GM12878 (cell line): ENCODE measurements around the gene TBC1D22B. TPM values are rescaled to one million over a fixed set of nuclear protein-coding genes. Genes with fewer than 3 reads are reported as not detected.

Experiments used
- BCL11A ChIP-seq: IDR thresholded peaks from 2 replicates; pipeline ENCODE4 v1.6.1; 2011; ENCODE audit warnings: low read depth, low read length
- EED ChIP-seq: sonication (generic); IDR thresholded peaks from 2 replicates; pipeline ENCODE4 v1.6.1; 2016; ENCODE audit warnings: antibody characterized with exemption, low read depth
- POLR2AphosphoS5 ChIP-seq: IDR thresholded peaks from 2 replicates; pipeline ENCODE4 v1.6.1; 2011; ENCODE audit warnings: mild to moderate bottlenecking, low read length, inconsistent platforms
- TBL1XR1 ChIP-seq: IDR thresholded peaks from 2 replicates; pipeline ENCODE4 v1.6.1; 2012; ENCODE audit warnings: low read depth, low read length, improper control_type of control experiment
- polyA plus RNA-seq, 11 experiments: library from polyadenylated mRNA; depleted of rRNA in 4 of 11; unstranded in 6 of 11; stranded (reverse) in 5 of 11; fragments of >200 nt; fragmentation: Nextera tagmentation in 4 of 11; fragmentation: Illumina TruSeq in 1 of 11; extraction: Ambion mirVana in 4 of 11; extraction: Trizol in 1 of 11; gene quantifications; 1 replicate in 1 of 11; 2 replicates in 10 of 11; pipeline versions ENCODE4 v1.2.1 to v1.2.3, GENCODE V29; 2011 to 2016; ENCODE audit warnings: inconsistent platforms in 2 of 11, missing spikeins in 2 of 11, low read depth in 1 of 11
- total RNA-seq, 4 experiments: library from RNA; depleted of rRNA in 3 of 4; stranded (reverse); fragments of >200 nt in 3 of 4; fragmentation: Illumina TruSeq in 1 of 4; extraction: Trizol in 1 of 4; gene quantifications; 2 replicates each; pipeline versions ENCODE4 v1.2.1 to v1.2.3, GENCODE V29; 2013 to 2021
- TF ChIP-seq, protein P1 (sequence below): IDR thresholded peaks from 2 replicates; pipeline ENCODE4 v1.6.1; 2012; ENCODE audit warnings: improper control_type of control experiment, low read depth, low read length; ENCODE audit not compliant: insufficient replicate concordance
- TF ChIP-seq, protein P2 (sequence below): IDR thresholded peaks from 2 replicates; pipeline ENCODE4 v1.6.1; 2012; ENCODE audit warnings: low read depth, low read length, improper control_type of control experiment
- TF ChIP-seq, protein P3 (sequence below): fragments of 450-650 bp; formaldehyde crosslinking; IDR thresholded peaks from 2 replicates; pipeline ENCODE4 v1.4.0; 2022; ENCODE audit warnings: mild to moderate bottlenecking, moderate library complexity
- TF ChIP-seq, protein P4 (sequence below): IDR thresholded peaks from 2 replicates; pipeline ENCODE4 v1.6.1; 2011; ENCODE audit warnings: low read depth, mild to moderate bottlenecking, low read length, moderate library complexity, borderline replicate concordance; ENCODE audit errors: extremely low read depth

TBC1D22B gene
- total and polyA plus RNA-seq, 10 of the 15 experiments (the other 5 are each of a cell fraction or from before 2014, with no cell fraction given) = 3.4 to 18.7 (median 14.1) TPM

DNA sequence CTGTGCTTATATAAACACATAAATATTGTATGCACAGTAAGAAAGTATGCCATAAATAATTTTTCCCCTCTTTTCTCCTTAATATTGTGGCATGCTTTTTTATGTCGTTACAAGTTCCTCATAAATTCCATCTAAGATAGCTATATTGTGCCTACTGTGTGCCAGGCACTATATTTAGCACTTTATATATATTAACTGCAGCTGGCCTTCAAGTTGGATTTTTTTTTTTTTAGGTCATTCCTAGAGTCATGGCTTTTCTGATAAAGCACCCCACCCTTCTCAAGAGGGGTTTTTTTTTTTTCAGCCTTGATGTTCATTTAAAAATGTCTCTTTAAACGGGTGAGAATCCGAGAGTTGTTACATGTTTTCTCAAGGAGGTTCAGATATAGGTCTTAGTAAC, 53.4 kb downstream of the TBC1D22B start (continued):
- TF ChIP-seq, protein P1, sequence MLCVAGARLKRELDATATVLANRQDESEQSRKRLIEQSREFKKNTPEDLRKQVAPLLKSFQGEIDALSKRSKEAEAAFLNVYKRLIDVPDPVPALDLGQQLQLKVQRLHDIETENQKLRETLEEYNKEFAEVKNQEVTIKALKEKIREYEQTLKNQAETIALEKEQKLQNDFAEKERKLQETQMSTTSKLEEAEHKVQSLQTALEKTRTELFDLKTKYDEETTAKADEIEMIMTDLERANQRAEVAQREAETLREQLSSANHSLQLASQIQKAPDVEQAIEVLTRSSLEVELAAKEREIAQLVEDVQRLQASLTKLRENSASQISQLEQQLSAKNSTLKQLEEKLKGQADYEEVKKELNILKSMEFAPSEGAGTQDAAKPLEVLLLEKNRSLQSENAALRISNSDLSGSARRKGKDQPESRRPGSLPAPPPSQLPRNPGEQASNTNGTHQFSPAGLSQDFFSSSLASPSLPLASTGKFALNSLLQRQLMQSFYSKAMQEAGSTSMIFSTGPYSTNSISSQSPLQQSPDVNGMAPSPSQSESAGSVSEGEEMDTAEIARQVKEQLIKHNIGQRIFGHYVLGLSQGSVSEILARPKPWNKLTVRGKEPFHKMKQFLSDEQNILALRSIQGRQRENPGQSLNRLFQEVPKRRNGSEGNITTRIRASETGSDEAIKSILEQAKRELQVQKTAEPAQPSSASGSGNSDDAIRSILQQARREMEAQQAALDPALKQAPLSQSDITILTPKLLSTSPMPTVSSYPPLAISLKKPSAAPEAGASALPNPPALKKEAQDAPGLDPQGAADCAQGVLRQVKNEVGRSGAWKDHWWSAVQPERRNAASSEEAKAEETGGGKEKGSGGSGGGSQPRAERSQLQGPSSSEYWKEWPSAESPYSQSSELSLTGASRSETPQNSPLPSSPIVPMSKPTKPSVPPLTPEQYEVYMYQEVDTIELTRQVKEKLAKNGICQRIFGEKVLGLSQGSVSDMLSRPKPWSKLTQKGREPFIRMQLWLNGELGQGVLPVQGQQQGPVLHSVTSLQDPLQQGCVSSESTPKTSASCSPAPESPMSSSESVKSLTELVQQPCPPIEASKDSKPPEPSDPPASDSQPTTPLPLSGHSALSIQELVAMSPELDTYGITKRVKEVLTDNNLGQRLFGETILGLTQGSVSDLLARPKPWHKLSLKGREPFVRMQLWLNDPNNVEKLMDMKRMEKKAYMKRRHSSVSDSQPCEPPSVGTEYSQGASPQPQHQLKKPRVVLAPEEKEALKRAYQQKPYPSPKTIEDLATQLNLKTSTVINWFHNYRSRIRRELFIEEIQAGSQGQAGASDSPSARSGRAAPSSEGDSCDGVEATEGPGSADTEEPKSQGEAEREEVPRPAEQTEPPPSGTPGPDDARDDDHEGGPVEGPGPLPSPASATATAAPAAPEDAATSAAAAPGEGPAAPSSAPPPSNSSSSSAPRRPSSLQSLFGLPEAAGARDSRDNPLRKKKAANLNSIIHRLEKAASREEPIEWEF = no peak
- no peak for TF ChIP-seq BCL11A
- no peak for TF ChIP-seq EED
- no peak for TF ChIP-seq TBL1XR1
- TF ChIP-seq, protein P2, sequence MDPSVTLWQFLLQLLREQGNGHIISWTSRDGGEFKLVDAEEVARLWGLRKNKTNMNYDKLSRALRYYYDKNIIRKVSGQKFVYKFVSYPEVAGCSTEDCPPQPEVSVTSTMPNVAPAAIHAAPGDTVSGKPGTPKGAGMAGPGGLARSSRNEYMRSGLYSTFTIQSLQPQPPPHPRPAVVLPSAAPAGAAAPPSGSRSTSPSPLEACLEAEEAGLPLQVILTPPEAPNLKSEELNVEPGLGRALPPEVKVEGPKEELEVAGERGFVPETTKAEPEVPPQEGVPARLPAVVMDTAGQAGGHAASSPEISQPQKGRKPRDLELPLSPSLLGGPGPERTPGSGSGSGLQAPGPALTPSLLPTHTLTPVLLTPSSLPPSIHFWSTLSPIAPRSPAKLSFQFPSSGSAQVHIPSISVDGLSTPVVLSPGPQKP = no peak
- TF ChIP-seq, protein P3, sequence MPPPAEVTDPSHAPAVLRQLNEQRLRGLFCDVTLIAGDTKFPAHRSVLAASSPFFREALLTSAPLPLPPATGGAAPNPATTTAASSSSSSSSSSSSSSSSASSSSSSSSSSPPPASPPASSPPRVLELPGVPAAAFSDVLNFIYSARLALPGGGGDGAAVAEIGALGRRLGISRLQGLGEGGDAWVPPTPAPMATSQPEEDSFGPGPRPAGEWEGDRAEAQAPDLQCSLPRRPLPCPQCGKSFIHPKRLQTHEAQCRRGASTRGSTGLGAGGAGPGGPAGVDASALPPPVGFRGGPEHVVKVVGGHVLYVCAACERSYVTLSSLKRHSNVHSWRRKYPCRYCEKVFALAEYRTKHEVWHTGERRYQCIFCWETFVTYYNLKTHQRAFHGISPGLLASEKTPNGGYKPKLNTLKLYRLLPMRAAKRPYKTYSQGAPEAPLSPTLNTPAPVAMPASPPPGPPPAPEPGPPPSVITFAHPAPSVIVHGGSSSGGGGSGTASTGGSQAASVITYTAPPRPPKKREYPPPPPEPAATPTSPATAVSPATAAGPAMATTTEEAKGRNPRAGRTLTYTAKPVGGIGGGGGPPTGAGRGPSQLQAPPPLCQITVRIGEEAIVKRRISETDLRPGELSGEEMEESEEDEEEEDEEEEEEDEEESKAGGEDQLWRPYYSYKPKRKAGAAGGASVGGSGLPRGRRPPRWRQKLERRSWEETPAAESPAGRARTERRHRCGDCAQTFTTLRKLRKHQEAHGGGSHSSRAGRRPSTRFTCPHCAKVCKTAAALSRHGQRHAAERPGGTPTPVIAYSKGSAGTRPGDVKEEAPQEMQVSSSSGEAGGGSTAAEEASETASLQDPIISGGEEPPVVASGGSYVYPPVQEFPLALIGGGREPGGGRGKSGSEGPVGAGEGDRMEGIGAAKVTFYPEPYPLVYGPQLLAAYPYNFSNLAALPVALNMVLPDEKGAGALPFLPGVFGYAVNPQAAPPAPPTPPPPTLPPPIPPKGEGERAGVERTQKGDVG = no peak
- TF ChIP-seq POLR2AphosphoS5 = no peak
- TF ChIP-seq, protein P4, sequence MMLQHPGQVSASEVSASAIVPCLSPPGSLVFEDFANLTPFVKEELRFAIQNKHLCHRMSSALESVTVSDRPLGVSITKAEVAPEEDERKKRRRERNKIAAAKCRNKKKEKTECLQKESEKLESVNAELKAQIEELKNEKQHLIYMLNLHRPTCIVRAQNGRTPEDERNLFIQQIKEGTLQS = no peak
